NCI-H526 (cell line): Measurements from ENCODE around the gene OLA1.
A peak's percentile ranks its signal among the peaks of the same experiment; 100 is the strongest.

Source experiments
- DNase-seq, 2 experiments: peaks; one replicate each; lab custom pipeline; 2025; lab: John Stamatoyannopoulos, UW

The OLA1 gene

DNA sequence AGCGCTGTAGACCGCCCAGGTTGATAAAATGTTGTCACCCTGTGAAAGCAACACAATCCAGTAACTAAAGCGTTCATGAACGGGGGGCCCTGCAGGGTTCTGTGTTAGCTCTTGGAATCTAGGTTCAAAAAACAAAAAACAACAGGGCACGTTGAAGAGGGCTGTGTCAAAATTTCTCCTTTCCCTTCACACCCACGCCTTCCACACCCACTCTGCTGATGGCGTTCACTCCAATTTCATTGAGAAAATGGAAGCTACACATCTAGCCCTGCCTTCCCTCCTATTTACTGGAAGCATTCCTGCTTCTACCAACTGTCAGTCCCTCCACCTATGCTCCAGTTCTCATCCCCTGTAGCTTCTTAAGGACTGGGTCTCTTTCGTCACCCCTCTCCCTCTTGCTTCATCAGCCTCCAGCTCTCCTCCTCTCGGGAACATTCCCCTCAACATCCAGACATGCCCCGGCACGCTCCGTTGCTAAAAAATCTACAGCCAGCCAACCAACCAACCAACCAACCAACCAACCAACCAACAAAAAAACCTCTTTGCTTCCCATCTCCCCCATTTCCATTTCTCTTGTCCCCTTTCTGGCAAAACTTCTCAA is 184.7 kb downstream of the OLA1 start:
- no peak for DNase-seq

DNA sequence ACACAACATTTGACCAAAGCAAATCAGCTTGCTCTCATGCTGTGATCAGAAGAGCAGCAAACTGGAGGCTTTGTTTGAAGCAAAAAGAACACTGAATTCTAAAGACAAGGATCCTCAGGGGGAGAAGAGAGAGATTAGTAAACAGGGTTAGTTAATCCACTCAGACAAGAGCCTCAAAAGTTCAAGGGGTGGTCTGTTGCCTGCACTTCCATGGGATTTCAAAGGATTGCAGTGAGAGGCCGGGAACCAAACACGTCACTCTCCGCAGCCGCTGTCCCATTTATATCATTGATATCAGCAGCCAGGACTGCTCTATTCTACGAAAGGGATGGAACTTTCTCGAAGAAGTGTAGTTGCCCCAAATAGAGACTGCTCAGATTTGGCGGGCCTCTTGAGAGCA is 185.4 kb downstream of the OLA1 start:
- DNase-seq: no peak

DNA sequence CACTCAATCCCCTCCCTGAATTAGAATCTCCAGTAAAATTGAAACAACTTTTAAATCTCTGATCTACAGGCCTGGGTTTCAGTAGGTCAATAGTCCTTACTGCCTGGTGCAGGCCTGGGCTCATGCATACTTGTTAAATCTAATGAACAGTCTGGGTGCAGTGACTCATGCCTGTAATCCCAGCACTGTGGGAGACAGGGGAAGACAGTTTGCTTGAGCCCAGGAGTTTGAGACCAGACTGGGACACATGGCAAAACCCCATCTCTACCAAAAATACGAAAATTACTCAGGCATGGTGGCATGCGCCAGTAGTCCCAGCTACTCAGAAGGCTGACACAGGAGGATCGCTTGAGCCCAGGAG is 188.5 kb downstream of the OLA1 start:
- no peak for DNase-seq

DNA sequence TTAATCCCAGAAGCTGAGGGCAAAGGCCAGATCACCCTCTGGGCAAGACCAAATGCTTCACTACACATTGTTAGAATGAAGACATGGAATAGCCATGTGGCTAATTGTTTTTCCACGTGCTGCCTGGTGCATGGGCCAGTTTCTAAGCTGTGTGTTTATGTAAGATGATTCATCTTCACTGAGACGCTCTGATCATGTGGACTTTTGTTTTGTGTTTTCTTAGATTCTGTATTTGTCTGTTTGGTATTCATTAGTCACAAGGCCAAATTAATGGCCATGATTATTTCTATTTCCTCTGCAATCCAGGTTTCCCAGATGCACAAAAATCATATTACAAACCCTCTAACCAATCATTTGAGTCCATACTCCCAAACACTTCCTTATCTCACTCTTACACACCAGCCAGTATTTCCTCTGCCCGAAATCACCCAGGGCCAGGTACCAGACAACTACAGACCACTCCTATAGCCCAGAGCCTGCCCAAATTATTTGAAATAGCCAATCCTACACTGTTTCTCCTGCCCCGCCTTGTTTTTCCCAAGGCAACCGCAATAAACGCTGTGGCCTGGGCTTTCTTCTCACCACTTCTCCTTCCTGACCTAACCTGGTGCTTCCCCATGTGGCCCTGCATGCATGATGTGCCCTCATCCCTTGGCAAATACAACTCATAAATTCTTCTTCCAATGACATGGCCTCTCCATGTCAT is 189.0 kb downstream of the OLA1 start:
- no peak for DNase-seq

DNA sequence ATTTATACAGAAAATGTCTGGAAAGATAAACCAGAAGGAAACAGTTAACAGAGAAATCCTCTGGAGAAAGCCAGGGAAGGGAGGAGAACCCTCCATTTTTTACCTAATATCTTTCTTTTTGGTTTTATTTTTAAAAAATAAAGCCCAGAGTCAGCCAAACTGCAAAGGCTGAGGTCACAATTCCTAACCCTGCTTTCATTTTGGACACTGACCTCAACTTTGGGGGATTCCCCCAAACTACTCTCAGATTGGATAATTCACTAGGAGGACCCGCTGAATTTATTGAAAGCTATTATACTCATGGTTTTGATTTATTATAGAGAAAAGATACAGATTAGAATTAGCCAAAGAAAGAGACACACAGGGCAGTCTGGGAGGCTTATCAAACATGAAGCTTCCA is 189.9 kb downstream of the OLA1 start:
- DNase-seq: no peak

DNA sequence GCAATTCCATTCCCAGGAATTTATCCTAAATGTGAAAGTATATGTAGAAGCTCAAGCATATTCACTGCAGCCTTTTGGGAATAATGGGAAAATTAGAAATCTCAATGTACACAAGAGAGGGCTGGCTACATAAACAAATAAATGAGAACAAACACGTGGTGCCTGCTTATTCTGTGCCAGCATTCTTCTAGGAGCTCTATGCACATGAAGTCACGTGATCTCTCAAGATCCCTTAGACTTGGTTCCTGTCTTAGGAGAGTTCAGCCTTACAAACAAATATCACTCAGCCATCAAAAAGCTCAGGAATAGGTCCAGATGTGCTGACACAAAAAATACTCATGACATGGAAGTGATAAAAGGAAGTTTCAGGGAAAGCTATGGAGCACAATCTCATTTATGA is 190.3 kb downstream of the OLA1 start:
- DNase-seq: no peak

DNA sequence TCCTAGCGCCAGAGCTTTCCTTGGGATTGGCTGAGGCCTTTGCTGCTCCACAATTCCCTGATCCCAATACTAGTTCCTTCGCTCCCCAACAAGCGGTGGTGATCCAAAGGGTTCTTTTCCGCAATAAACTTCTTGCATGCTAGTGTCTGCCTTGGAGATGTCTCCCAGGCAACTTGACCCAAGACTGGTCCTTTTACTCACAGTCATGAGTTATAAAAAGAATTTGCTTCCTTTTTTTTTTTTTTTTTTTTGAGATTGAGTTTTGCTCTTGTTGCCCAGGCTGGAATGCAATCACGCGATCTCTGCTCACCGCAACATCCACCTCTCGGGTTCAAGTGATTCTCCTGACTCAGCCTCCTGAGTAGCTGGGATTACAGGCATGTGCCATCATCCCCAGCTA is 193.4 kb downstream of the OLA1 start:
- no peak for DNase-seq

DNA sequence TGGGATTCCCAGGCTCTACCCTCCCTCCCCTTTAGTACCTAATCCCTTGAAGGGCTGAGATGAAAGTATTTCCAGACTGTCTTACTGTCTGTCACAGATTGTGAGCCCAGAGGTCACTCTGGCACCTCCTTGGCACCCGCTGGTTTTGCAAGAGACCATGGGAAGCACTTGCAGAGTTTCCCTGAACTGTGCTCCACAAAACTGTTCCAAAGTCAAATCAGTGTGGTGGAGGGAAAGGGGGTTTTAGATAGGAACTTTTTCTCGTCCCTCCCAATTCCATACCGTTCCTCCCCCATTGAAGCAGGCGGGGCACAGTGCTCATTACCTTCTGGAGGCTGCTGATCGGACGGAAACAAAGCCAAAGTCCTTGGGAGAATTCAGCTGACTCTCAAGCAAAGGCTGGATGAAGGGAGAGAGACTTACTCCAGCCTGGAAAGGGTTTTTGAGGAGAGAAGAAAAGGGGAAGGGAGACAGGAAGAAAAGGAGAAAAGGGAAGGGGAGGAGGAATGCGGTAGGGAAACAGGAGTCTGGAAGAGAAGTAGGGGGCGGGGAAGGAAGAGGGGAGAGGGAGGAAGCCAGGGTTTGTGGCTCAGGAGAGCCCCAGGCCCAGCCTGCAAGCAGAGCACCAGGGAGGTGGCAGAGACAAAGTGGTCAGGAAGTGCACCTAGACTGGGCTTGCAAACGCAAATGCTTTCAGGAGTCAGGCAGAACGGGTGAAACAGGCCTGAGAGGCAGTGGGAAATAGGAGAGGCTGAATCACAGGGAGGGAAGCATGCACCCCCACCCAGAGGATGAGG is 194.8 kb downstream of the OLA1 start:
- DNase-seq: no peak

DNA sequence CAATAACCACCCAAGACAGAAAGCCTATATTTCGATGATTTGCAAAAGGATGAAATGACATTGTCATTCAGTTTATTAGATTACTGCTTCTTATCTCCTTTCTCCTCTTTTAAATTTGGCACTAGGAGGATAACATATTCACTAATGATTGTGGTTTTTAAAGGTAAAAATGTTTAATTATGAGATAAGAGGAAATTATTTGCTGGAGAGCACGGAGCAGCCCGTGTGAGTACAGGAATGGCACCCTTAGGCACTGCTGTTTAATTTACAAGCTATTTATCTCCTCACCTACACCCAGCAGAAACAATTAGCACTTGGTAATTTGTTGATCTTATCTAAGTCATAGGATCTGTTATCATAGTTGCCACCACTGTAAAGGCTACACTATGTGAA is 195.8 kb downstream of the OLA1 start:
- no peak for DNase-seq

DNA sequence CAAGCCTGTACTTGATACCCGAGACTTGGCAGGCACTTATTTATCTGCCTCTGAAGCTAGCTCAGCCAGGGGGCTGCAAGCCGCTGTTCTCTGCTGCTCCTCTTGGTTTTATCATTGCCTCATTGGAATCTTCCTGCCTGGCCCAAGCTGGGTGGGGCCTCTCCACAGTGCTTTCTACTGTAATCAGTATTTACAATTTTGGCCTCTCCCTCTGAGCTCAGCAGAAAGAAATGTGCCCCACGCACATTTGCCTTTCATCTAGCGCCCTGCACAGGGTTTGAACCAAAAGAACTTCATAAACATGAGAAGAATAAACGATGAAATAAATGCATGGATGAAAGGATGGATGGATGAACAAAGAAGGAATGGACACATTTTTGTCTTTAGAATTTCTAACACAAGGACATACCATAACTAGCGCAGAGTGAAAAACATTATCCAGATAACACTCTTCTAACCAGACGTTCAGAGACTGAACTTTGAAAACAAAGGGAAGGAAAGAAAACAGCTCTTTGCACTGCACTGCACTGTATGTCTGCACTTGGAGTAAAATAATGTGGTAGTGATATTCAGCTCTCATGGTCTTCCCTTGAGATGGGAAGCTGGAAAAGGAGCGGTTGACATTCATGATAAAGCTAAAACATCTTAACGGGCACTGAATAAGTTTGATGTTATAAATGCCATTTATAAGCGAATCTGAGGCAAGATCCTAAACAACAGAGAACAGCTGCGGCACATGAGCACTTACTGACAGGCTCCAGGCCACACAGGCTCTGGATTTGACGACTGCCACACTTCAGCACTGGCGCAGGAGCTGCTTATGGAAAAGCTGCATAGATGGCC is 196.4 kb downstream of the OLA1 start:
- DNase-seq: no peak

DNA sequence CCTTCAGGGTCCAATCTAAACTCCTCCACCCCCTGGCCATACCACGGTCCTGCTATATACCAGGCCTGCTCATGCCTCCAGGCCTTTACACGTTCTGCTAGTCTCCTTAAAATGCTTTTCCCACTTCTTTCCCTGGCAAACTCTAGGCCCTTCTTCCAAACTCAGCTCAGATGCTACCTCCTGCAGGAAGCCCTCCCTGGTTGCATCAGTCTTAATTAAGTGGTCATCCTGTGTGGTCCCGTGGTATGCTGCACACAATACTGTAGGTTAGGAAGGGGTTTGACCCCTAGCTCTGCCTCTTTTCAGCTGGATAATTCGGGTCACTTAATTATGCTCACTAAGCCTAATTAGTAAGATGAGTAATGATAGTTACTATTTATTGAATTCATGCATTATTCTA is 197.3 kb downstream of the OLA1 start:
- DNase-seq: no peak

DNA sequence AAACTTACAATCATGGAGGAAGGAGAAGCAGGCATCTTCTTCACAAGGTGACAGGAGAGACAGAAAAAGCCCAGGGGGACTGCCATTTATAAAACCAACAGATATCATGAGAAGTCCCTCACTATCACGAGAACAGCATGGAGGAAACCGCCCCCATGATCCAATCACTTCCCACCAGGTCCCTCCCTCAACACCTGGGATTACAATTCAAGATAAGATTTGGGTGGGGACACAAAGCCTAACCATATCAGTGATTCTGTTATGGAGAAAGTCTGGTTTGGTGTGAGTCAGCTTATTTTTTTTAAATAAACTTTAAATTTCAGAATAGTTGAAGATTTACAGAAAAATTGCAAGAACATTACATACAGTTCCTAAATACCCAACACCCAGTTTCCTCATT is 198.4 kb downstream of the OLA1 start:
- DNase-seq: no peak

DNA sequence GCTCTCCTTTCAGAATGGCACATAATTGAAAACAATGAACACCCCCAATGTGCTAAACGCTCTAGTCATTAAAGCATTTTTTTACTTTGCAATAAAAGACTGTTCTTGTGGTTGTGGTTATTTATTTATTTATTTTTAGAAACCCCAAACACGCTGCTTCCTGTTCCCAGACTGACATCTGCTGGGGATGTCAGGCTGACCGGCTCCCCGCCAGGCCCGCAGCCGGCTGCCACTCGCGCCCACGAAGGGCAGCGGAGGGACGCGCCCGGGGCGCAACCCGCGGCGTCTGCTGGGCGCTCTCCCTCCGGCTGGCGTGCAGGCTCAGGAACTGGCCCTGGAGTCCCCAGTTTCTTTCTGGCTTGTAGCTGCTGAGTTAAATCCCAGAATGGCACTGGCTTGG is 200.1 kb downstream of the OLA1 start:
- no peak for DNase-seq

DNA sequence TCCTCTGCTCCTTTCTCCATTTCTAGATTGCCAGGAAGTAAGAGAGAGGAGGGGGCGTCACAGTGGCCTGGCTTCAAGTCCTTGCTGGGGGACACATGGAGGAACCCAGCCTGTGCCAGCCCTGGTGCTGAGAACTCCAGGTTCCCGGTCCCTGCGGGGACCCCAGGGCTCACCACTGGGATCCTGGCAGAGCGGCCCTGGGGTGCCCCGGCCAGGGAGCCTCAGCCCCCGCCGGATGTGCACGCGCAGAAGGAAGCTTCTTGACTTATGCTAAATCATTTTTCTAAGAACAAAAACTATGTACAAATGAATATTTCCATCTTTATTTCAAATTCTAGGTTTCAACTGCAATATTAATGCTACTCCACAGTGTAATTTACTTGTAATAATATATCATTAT is 200.6 kb downstream of the OLA1 start:
- no peak for DNase-seq

DNA sequence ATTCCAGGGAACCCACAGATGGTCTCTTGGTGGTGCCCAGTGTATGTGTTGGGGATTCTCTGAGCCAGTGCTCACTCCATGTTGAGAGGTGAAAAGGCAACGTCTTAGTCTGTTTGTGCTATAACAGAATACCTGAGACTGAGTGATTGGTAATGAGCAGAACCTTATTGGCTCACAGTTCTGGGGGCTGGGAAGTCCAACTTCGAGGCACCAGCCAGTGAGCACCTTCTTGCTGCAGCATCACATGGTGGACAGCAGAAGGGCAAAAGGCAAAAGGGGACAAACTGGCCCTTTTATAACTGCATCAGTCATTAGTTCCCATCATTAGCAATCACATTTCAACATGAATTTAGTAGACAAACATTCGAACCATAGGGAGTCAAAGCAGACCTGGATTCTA is 202.2 kb downstream of the OLA1 start:
- DNase-seq: no peak

DNA sequence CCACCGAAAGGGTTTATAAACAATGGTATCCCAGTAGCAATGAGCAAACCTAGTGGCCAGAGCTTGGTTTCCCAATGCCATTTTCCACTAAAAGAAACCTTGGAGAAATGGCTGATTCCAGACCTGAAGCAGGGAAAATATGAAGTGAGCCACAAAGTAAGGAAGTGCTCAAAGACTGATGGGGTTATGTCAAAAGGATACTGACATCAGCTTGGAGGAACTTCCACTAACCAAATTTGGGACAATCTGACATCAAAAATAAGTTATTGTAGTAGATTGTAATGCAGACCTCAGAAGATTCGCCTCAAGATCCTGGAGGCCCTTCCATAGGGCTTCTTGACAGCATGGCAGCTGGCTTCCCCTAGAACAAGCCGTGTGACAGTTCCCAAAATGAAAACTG is 203.8 kb downstream of the OLA1 start:
- no peak for DNase-seq

DNA sequence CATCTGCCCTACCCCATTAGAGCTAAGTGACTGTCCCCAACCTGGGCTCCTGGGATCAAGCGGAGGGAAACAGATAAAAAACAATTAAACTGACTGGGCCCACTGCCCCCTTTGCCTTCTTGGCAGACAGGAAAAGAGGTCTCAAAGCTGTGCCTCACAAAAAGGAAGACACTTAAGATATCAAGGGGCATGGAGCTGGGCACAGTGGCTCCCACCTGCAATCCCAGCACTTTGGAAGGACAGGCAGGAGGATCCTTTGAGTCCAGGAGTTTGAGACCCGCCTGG is 208.0 kb downstream of the OLA1 start:
- no peak for DNase-seq

DNA sequence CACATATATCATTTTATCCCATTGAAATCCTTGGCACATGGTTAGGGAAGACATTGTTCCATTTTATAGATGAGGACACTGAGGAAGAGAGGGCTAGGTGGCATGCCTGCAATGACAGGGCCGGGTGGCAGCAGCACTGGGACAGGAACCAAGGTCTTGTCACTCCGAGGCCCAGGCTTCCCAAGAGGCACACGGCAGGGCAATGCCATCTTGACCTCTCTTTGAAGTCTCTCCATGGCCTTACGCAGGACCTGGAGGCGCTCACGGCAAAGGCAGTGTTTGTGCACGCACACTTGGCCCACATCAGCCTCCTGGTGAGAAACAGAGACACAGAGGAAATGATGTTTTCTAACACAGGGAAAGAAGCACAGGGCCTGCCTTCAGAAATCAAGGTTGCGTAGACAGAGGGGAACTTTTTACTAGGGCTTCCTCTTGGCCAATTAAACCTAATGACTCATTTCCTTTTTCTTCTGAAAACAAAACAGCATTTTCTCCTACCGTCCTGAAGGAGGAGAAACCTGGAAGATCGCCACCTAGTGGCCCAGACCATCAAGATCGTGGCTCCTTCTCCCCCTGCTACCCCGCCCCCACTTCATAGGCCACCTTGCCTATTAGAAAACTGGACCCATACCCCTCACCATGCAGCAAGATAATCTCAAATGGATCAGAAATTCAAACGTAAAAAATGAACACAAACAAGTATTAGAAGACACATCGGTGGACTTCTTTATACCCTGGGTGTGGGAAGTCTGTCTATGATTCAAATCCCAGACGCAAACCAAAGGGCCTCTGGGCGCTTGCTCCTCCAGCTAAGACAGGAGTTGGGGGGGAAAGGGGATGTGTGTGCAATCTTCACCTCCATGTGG is 208.5 kb downstream of the OLA1 start:
- DNase-seq: peak; percentile 26 to 89

DNA sequence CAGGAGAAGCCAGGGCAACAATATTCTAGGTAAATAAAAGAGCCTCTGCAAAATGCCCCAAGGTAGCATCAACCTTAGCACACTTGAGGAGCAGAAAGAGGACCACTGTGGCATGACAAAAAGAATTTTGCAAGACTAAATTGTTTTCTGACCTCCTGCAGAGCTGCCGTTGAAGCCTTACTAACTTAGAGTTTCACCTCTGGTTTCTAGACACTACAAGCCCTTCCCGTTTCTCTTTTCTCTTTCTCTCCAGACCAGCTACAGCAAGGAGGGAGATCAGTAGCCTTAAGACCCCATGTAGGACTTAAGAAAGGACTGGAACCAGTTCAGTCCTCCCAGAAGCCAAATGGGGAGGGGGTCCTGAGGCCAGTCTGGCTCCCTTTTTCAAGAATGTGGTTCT is 209.9 kb downstream of the OLA1 start:
- DNase-seq: no peak

DNA sequence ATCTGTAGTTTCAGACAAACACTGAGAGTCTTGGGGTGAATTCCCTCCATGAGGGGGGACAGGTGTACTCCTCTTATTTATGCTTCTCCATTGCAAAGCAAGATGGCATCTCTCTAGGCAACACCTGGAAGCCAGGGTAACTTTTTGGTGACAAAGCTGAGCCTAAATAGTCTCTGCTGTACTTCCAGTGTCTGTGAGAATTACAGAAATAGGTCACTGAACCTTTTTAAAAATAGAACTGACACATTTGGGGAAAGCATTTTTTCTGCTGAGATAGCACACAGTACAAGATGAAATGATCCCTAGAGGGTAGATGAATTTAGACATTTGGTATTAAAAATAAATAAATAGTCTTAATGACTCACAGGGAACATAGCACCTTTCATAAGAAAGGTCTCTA is 211.5 kb downstream of the OLA1 start:
- no peak for DNase-seq

DNA sequence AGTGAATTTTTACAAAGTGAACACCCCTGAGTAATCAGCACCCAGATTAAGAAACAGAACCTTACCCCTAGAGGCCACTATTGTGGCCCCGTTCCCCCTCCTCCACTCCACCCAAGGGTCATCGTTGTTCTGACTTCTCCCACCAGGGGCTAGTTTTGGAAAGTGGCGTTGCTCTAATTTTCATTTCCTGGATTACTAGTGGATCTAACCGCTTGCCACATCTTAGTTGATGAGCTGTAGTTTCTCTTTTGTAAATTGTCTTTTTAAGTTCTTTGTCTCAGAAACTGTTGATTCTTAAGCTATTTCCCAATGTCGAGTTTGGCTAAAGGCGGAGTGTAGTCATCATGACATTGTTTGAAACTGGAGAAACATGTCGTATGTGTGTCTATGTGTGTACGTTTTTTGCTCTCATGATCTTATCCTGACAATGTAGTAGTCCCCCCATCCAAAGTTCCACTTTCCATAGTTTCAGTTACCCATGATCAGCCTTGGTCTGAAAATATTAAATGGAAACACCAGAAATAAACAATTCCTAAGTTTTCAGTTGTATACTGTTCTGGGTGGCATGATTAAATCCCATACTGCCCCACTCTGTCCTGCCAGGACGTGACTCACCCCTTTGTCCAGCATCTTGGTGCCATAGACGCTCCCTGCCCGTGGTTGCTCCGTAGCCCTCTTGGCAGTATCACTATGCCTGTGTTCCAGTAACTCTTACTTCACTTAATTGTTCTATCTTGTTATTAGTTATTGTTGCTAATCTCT is 212.2 kb downstream of the OLA1 start:
- DNase-seq: no peak
